Breast epithelium (tissue), 4 donors: Measurements from ENCODE around the gene STOX2. TPM values are rescaled to one million over a fixed set of nuclear protein-coding genes. Genes with fewer than 3 reads are reported as not detected.

Experiments used
- DNase-seq, 2 donors: peaks; one replicate each; pipeline ENCODE4 v3.0.0-alpha.2; 2019; ENCODE audit warnings: low spot score in 2 of 2
- H3K27ac ChIP-seq, 2 donors: fragments of 200-600 bp; sonication (generic) in 1 of 2; one replicate each; pipeline ENCODE4 v1.5.1; 2016 to 2019; ENCODE audit warnings: mild to moderate bottlenecking in 1 of 2
- H3K27me3 ChIP-seq, 2 donors: fragments of 200-600 bp; sonication (generic) in 1 of 2; one replicate each; pipeline versions ENCODE4 v1.5.1 to v1.6.0; 2017 to 2019; ENCODE audit warnings: control low read depth in 1 of 2, mild to moderate bottlenecking in 1 of 2
- H3K36me3 ChIP-seq: fragments of 200-600 bp; one replicate; pipeline ENCODE4 v1.5.1; 2019
- H3K4me1 ChIP-seq, 2 donors: fragments of 200-600 bp; sonication (generic); one replicate each; pipeline ENCODE4 v1.5.1; 2016 to 2019; ENCODE audit warnings: control low read depth in 1 of 2
- H3K4me3 ChIP-seq, 3 donors: fragments of 200-600 bp; sonication (generic); 1 replicate in 2 of 3; 2 replicates in 1 of 3; pipeline ENCODE4 v1.5.1; 2016 to 2019; ENCODE audit warnings: mild to moderate bottlenecking in 3 of 3, moderate library complexity in 2 of 3
- H3K9me3 ChIP-seq, 2 donors: fragments of 200-600 bp; sonication (generic) in 1 of 2; one replicate each; pipeline ENCODE4 v1.5.1; 2016 to 2019; ENCODE audit warnings: control low read depth in 1 of 2
- POLR2A ChIP-seq: fragments of 450-650 bp; IDR thresholded peaks from one replicate; pipeline ENCODE4 v1.6.1; 2016; ENCODE audit warnings: antibody characterized with exemption, mild to moderate bottlenecking, moderate library complexity
- POLR2AphosphoS5 ChIP-seq, 3 donors: sonication (generic); formaldehyde crosslinking; IDR thresholded peaks; one replicate each; pipeline ENCODE4 v1.6.1; 2017; ENCODE audit warnings: antibody characterized with exemption in 3 of 3
- intact Hi-C: fragments of 100-400 bp; cut with DNase I; formaldehyde crosslinking; loops from one replicate; pipeline ENCODE4 v1.15.1; 2023; ENCODE audit warnings: low total_unique reads
- total RNA-seq, 3 donors: library from RNA; depleted of rRNA; stranded (reverse); fragments of >200 nt; gene quantifications; one replicate each; pipeline ENCODE4 v1.1.0, GENCODE V29; 2016
- TF ChIP-seq, protein P1 (sequence below), 3 donors: fragments of 450-650 bp; IDR thresholded peaks; one replicate each; pipeline ENCODE4 v1.5.1; 2016 to 2017; ENCODE audit warnings: antibody characterized with exemption in 3 of 3, mild to moderate bottlenecking in 3 of 3, moderate library complexity in 3 of 3

Gene STOX2
- total RNA-seq, 3 donors from 2014 or later = 7.9 to 11.2 (median 10.7) TPM

DNA sequence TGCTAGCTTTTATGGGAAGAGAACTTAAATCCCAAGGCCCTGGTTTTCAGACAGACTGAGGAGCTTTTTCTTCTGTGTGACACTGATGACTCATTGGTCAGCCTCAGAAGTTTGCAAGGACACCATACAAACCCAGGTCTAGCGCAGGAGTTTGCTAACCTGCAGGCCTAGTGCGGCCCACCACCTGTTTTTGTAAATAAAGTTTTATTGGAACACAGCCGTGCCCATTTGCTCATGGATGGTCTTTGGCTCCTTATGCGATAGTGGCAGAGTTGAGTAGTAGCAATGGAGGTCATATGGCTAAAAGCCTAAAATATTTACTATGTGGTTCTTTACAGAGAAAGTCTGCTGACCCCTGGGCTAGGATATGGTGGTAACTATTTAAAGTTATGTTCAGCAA lies 98.3 kb downstream of the STOX2 start:
- Histone ChIP-seq H3K36me3 (no peaks in the 10 kb centered on the region), H3K27me3 (no peaks in the 10 kb centered on the region), H3K4me1 (no peaks in the 10 kb centered on the region), H3K4me3 (no peak overlapping the region), H3K9me3 (no peaks in the 10 kb centered on the region), H3K27ac (no peak overlapping the region)
- DNase-seq = no peak
- TF ChIP-seq, protein P1, sequence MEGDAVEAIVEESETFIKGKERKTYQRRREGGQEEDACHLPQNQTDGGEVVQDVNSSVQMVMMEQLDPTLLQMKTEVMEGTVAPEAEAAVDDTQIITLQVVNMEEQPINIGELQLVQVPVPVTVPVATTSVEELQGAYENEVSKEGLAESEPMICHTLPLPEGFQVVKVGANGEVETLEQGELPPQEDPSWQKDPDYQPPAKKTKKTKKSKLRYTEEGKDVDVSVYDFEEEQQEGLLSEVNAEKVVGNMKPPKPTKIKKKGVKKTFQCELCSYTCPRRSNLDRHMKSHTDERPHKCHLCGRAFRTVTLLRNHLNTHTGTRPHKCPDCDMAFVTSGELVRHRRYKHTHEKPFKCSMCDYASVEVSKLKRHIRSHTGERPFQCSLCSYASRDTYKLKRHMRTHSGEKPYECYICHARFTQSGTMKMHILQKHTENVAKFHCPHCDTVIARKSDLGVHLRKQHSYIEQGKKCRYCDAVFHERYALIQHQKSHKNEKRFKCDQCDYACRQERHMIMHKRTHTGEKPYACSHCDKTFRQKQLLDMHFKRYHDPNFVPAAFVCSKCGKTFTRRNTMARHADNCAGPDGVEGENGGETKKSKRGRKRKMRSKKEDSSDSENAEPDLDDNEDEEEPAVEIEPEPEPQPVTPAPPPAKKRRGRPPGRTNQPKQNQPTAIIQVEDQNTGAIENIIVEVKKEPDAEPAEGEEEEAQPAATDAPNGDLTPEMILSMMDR (IDR thresholded peaks at IDR 0.05) = no peak
- TF ChIP-seq POLR2A = no peak
- TF ChIP-seq POLR2AphosphoS5 (IDR thresholded peaks at IDR 0.05) = no peak
- intact Hi-C loops = no loop called here

DNA sequence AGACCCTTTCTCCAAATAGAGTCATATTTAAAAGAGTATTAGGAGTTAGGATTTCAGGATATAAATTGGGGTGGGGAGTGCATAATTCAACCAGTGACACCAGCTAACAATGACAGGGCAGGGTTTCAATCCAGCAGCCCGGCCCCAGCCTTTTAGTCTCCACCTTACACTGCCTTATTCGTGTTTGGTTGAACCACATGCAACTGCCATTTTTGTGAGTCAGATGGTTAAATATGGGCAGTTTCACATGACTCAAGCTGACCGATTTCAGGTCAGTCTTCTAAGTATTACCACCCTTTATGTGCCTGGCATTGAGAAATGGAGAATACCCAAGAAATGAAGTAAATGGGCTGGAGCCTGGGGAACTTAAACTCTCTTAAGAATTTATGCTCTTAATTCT lies 102.8 kb downstream of the STOX2 start:
- DNase-seq = no peak
- Histone ChIP-seq H3K4me1 (no peaks in the 10 kb centered on the region), H3K27me3 (no peaks in the 10 kb centered on the region), H3K36me3 (no peaks in the 10 kb centered on the region), H3K27ac (no peak overlapping the region), H3K4me3 (no peak overlapping the region), H3K9me3 (no peaks in the 10 kb centered on the region)
- TF ChIP-seq, protein P1 (IDR thresholded peaks at IDR 0.05) = no peak
- no peak for TF ChIP-seq POLR2A
- no peak for TF ChIP-seq POLR2AphosphoS5 (IDR thresholded peaks at IDR 0.05)
- intact Hi-C loops = no loop called here

DNA sequence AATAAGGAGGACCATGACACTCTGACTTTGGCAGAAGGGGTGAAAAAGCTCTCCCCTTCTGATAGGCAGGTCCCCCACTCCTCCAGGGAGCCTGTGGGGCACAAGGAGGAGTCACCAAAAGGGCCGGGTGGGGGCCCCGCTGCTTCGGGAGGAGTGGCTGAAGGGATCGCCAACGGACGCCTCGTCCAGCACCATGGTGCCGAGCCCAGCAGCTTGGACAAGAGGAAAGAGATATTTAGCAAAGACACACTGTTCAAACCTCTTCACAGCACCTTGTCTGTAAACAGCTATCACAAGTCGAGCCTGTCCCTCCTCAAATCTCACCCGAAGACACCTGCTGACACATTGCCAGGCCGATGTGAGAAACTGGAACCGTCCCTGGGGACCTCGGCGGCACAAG lies 105.6 kb downstream of the STOX2 start:
- intact Hi-C loops = no loop called here
- no peaks in the 10 kb centered on the region for H3K36me3 ChIP-seq
- H3K27ac ChIP-seq = no peak overlapping the region
- H3K27me3 ChIP-seq = no peaks in the 10 kb centered on the region
- TF ChIP-seq POLR2AphosphoS5 (IDR thresholded peaks at IDR 0.05) (no peak), POLR2A (no peak)
- TF ChIP-seq, protein P1 (IDR thresholded peaks at IDR 0.05) = no peak
- no peak for DNase-seq
- no peak overlapping the region for H3K4me3 ChIP-seq
- no peaks in the 10 kb centered on the region for H3K4me1 ChIP-seq
- no peaks in the 10 kb centered on the region for H3K9me3 ChIP-seq

DNA sequence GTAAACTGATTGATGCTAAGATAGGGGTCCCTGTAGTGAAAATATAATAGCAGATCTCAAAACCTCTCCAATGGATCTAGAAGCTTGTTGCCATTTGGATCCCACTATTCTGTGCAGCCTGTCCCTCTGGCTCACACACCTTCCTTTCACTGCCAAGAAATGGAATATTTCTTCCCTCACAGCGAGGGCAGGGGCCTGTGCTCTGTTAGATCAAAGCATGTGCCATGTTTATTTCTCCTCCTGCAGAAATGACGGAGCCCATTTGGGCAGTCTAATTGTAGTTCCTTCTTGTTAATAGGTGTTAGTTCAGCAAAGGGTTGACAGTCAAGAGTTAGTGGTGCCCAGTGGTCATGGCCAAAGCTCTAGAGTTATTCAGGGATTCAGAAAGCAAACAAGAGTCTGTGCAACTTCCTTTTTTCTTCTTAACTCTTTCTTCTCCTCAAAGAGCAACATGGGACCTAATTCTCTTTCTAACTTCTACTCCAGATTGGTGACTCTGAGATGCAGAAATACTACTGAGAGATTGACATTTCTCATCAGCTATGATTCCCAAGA lies 106.8 kb downstream of the STOX2 start:
- H3K4me1 ChIP-seq = no peaks in the 10 kb centered on the region
- no peaks in the 10 kb centered on the region for H3K9me3 ChIP-seq
- no peak for DNase-seq
- H3K27me3 ChIP-seq = no peaks in the 10 kb centered on the region
- no peak overlapping the region for H3K4me3 ChIP-seq
- H3K27ac ChIP-seq = no peak overlapping the region
- no peak for TF ChIP-seq POLR2A
- TF ChIP-seq POLR2AphosphoS5 (IDR thresholded peaks at IDR 0.05) = no peak
- TF ChIP-seq, protein P1 (IDR thresholded peaks at IDR 0.05) = no peak
- no peaks in the 10 kb centered on the region for H3K36me3 ChIP-seq
- intact Hi-C loops = no loop called here

DNA sequence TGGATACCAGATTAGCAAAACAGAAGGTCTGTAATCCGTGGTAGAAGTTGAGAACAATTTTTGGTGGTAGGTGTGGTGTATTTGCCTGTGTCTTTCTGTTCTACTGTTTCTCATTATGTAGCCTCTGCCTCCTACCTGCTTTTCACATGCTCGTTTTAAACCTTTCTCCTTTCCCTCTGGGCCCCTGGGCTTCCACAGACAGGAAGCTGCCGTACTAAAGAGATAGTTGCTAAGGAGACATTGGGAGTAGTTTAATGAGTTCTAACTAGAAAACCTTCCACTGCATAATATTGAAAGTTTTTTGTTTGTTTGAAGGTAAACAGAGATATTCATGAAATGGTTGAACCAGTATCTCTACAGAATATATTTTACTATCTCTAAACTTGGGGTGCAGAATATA lies 107.8 kb downstream of the STOX2 start:
- no peaks in the 10 kb centered on the region for H3K9me3 ChIP-seq
- DNase-seq = no peak
- intact Hi-C loops = no loop called here
- no peaks in the 10 kb centered on the region for H3K27me3 ChIP-seq
- H3K27ac ChIP-seq = no peak overlapping the region
- H3K36me3 ChIP-seq = no peaks in the 10 kb centered on the region
- no peak overlapping the region for H3K4me3 ChIP-seq
- TF ChIP-seq POLR2A = no peak
- TF ChIP-seq, protein P1 (IDR thresholded peaks at IDR 0.05) = no peak
- no peak for TF ChIP-seq POLR2AphosphoS5 (IDR thresholded peaks at IDR 0.05)
- H3K4me1 ChIP-seq = no peaks in the 10 kb centered on the region
